Smooth muscle cell (in vitro differentiated cells): Measurements from ENCODE around the gene RPS21. TPM values are rescaled to one million over a fixed set of nuclear protein-coding genes. Genes with fewer than 3 reads are reported as not detected.

Source experiments
- DNase-seq: peaks from one replicate; lab custom pipeline; 2025; ENCODE audit not compliant: unreplicated experiment; lab: John Stamatoyannopoulos, UW
- H2AFZ ChIP-seq: fragments of 200-600 bp; sonication (generic); 2 replicates; pipeline ENCODE4 v1.6.0; 2016; ENCODE audit warnings: antibody characterized with exemption, low read depth, mild to moderate bottlenecking
- H3F3A ChIP-seq: fragments of 200-600 bp; sonication (generic); 2 replicates; pipeline ENCODE4 v1.6.0; 2017; ENCODE audit warnings: antibody characterized with exemption, low read depth
- H3K27ac ChIP-seq: fragments of 200-600 bp; sonication (generic); 2 replicates; pipeline ENCODE4 v1.5.1; 2016; ENCODE audit warnings: low read depth, mild to moderate bottlenecking
- H3K27me3 ChIP-seq: fragments of 200-600 bp; sonication (generic); 2 replicates; pipeline ENCODE4 v1.6.1; 2016; ENCODE audit warnings: low read depth, mild to moderate bottlenecking
- H3K36me3 ChIP-seq: fragments of 200-600 bp; sonication (generic); 2 replicates; pipeline ENCODE4 v1.5.1; 2016; ENCODE audit warnings: low read depth
- H3K4me1 ChIP-seq: fragments of 200-600 bp; sonication (generic); 2 replicates; pipeline ENCODE4 v1.5.1; 2016; ENCODE audit warnings: low read depth
- H3K4me2 ChIP-seq: fragments of 200-600 bp; sonication (generic); 2 replicates; pipeline ENCODE4 v1.6.0; 2016; ENCODE audit warnings: mild to moderate bottlenecking
- H3K4me3 ChIP-seq: fragments of 200-600 bp; sonication (generic); 2 replicates; pipeline ENCODE4 v1.5.1; 2016; ENCODE audit warnings: mild to moderate bottlenecking
- H3K79me2 ChIP-seq: fragments of 200-600 bp; sonication (generic); 2 replicates; pipeline ENCODE4 v1.6.0; 2016; ENCODE audit warnings: low read depth, mild to moderate bottlenecking
- H3K9ac ChIP-seq: fragments of 200-600 bp; sonication (generic); 2 replicates; pipeline ENCODE4 v1.6.0; 2016; ENCODE audit warnings: low read depth
- H3K9me3 ChIP-seq: fragments of 200-600 bp; sonication (generic); replicated peaks from 2 replicates; pipeline ENCODE4 v1.5.1; 2016; ENCODE audit warnings: low read depth
- H4K20me1 ChIP-seq: fragments of 200-600 bp; sonication (generic); 2 replicates; pipeline ENCODE4 v1.6.0; 2016; ENCODE audit warnings: low read depth
- CTCF ChIP-seq: fragments of 200-600 bp; sonication (generic); IDR thresholded peaks from 2 replicates; pipeline ENCODE4 v1.5.1; 2017; ENCODE audit warnings: borderline replicate concordance, mild to moderate bottlenecking, antibody characterized with exemption; ENCODE audit not compliant: insufficient read depth, poor library complexity, severe bottlenecking
- WGBS: methylation state at CpG from one replicate; pipeline ENCODE4 v1.1.7; 2016; ENCODE audit warnings: low lambda C conversion rate; 5-methylcytosine and 5-hydroxymethylcytosine counted together
- polyA plus RNA-seq: library from polyadenylated mRNA; unstranded; fragments of >200 nt; fragmentation: Nextera tagmentation; extraction: Ambion mirVana; gene quantifications from 2 replicates; pipeline ENCODE4 v1.2.1, GENCODE V29; 2016
- total RNA-seq: library from RNA; depleted of rRNA; stranded (reverse); fragments of >200 nt; gene quantifications from 2 replicates; pipeline ENCODE4 v1.2.3, GENCODE V29; 2014

Gene RPS21
- total and polyA plus RNA-seq, 2 experiments from 2014 or later = 438 to 4,082 TPM

DNA sequence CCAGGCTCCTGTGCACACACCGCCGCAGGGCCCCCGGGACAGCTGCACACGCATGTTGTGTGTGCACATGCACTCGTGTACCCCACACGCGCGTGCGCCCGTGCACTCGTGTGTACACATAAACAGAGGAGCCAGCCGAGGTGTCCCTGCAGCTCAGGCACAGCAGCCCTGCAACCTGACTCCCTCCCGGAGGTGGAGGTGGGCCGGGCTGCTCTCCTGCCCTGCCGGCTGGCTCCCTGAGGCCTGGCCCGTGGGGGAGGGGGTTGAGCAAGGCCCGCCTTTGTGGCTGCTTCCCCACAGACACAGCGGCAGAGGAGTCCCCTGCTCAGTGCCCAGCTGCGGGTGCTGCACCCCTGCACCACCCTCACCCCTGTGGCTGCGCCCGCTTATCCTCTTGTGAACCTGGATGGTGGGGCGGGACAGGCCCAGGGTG lies 39.8 kb downstream of the RPS21 start:
- DNase-seq = no peak
- Histone ChIP-seq H3K79me2 (no peaks in the 10 kb centered on the region), H3K9me3 (no peaks in the 10 kb centered on the region), H3F3A (no peaks in the 10 kb centered on the region), H4K20me1 (no peaks in the 10 kb centered on the region), H3K9ac (no peak overlapping the region), H3K27me3 (no peaks in the 10 kb centered on the region), H3K4me1 (peaks cover 3% of the 10 kb centered on the region), H2AFZ (no peak overlapping the region), H3K4me2 (peak overlapping the region; percentile 68), H3K4me3 (peak overlapping the region; percentile 9), H3K36me3 (no peaks in the 10 kb centered on the region), H3K27ac (no peak overlapping the region)
- TF ChIP-seq CTCF = no peak
- 63% methylated on average over 21 of the region's 22 CpGs for WGBS

- no peaks in the 10 kb centered on the region for H3F3A ChIP-seq
- H3K9ac ChIP-seq = no peak within 1 kb of the TSS
- no peak within 1 kb of the TSS for H2AFZ ChIP-seq
- H3K36me3 ChIP-seq = no peaks in the 10 kb centered on the region
- DNase-seq = no peak
- H4K20me1 ChIP-seq = no peaks in the 10 kb centered on the region
- 68% methylated on average over 25 of the region's 28 CpGs for WGBS
- H3K27me3 ChIP-seq = no peaks in the 10 kb centered on the region
- no peaks in the 10 kb centered on the region for H3K79me2 ChIP-seq
- H3K9me3 ChIP-seq = no peaks in the 10 kb centered on the region
- H3K27ac ChIP-seq = peak within 1 kb of the TSS; percentile 35
- H3K4me2 ChIP-seq = peak within 1 kb of the TSS; percentile 68
- peaks cover 3% of the 10 kb centered on the region for H3K4me1 ChIP-seq
- no peak for TF ChIP-seq CTCF
- peak within 1 kb of the TSS; percentile 9 for H3K4me3 ChIP-seq
Measured at GRCh38 chr20:62427172-62428001, 40.5 kb downstream of the RPS21 start, which contains the start of gene RBBP8NL. TSS of gene RBBP8NL (minus strand) at chr20:62427539. CDS start at chr20:62419647, 7,892 bp downstream.

GRCh38 chr20:62428002-62428372 lies 41.1 kb downstream of the RPS21 start:
- Histone ChIP-seq H3K4me3 (no peak overlapping the region), H3K27me3 (no peaks in the 10 kb centered on the region), H3K4me1 (peaks cover 3% of the 10 kb centered on the region), H3K9ac (no peak overlapping the region), H3F3A (no peaks in the 10 kb centered on the region), H3K27ac (no peak overlapping the region), H3K79me2 (no peaks in the 10 kb centered on the region), H3K9me3 (no peaks in the 10 kb centered on the region), H3K36me3 (no peaks in the 10 kb centered on the region), H4K20me1 (no peaks in the 10 kb centered on the region), H3K4me2 (no peak overlapping the region), H2AFZ (no peak overlapping the region)
- no peak for DNase-seq
- TF ChIP-seq CTCF = no peak
- 87% methylated on average over 6 of the region's 10 CpGs for WGBS
